NB4 (cell line): Measurements from ENCODE around the gene SCFD2.

Experiments used
- CTCF ChIP-seq: IDR thresholded peaks from one replicate; pipeline ENCODE4 v1.5.1; 2012; ENCODE audit warnings: low read depth, low read length
- MAX ChIP-seq: IDR thresholded peaks from 2 replicates; pipeline ENCODE4 v1.6.1; 2011; ENCODE audit warnings: low read depth, low read length

- TF ChIP-seq CTCF (no peak), MAX (no peak)
Observed at GRCh38 chr4:52880994-52881393, 484.9 kb downstream of the SCFD2 start.
